Pancreas (tissue), 10 donors: ENCODE data around the gene IRAK2. TPM values are rescaled to one million over a fixed set of nuclear protein-coding genes. Genes with fewer than 3 reads are reported as not detected.

Experiments
- ATAC-seq, 4 donors: fragments of 200-7000 bp; cut with Tn5 transposase; one replicate each; pipeline versions ENCODE4 v1.8.0 to v1.9.1; 2020; ENCODE audit warnings: mild to moderate bottlenecking in 4 of 4, moderate library complexity in 4 of 4
- DNase-seq, 6 donors: peaks; one replicate each; pipeline ENCODE4 v3.0.0-alpha.2; 2020
- FAIRE-seq: peaks from 2 replicates; lab custom pipeline; 2012; peaks lifted over from hg19 to GRCh38; lab: Jason Lieb, UNC
- H3K27ac ChIP-seq, 4 donors: fragments of 200-600 bp; sonication (generic); 1 replicate in 3 of 4; 2 replicates in 1 of 4; pipeline versions ENCODE4 v1.5.0 to v1.8.0; 2020
- H3K27me3 ChIP-seq, 4 donors: fragments of 200-600 bp; one replicate each; pipeline ENCODE4 v1.8.0; 2021
- H3K36me3 ChIP-seq, 3 donors: fragments of 200-600 bp; sonication (generic) in 1 of 3; one replicate each; pipeline versions ENCODE4 v1.5.0 to v1.8.0; 2020 to 2021
- H3K4me1 ChIP-seq, 3 donors: fragments of 200-600 bp; one replicate each; pipeline ENCODE4 v1.8.0; 2021
- H3K4me3 ChIP-seq, 4 donors: fragments of 200-600 bp; sonication (generic) in 2 of 4; one replicate each; pipeline versions ENCODE4 v1.5.0 to v1.8.0; 2020 to 2021
- H3K9me3 ChIP-seq, 4 donors: fragments of 200-600 bp; one replicate each; pipeline ENCODE4 v1.8.0; 2021
- CTCF ChIP-seq, 4 donors: fragments of 200-600 bp; sonication (generic) in 3 of 4; IDR thresholded peaks; one replicate each; pipeline versions ENCODE4 v1.5.0 to v1.8.0; 2021; ENCODE audit warnings: antibody characterized with exemption in 4 of 4
- WGBS, 2 donors: extraction: QIAGEN DNeasy Blood & Tissue Kit; methylation state at CpG; one replicate each; pipeline ENCODE4 v1.1.7; 2013; 5-methylcytosine and 5-hydroxymethylcytosine counted together
- intact Hi-C, 3 donors: fragments of 100-400 bp; cut with DNase I; formaldehyde crosslinking; loops; one replicate each; pipeline versions ENCODE4 v1.11.1 to v1.14.2; 2022
- polyA plus RNA-seq, 2 donors: library from polyadenylated mRNA; stranded (reverse); fragments of 200-250 nt; gene quantifications; one replicate each; pipeline ENCODE4 v1.2.3, GENCODE V29; 2013
- total RNA-seq, 6 donors: library from RNA; stranded (reverse); fragmentation: NEBNext Ultra II Directional in 4 of 6; extraction: Animal tissue kit (Norgen Biotek cat#: 25700) in 4 of 6; gene quantifications; one replicate each; pipeline versions ENCODE4 v1.2.1 to v1.2.4, GENCODE V29; 2021 to 2023
- donor health status: healthy with polysubstance abuse.
- donor health status: DM: no; HTN: no; CAD: no; lungs with moderate emphysema.
- donor health status: DM: no; HTN: no; CAD: no.
- donor health status: control.
- donor health status: control.
- donor health status: Bipolar disorder and iron deficiency.
- donor health status: DM: yes; HTN: yes; CAD: no.
- donor health status: DM: no; HTN: no; CAD: no.
- donor health status: DM: no; HTN: no; CAD: no.
- donor health status: DM: yes; HTN: yes; CAD: no.

Gene IRAK2
- total and polyA plus RNA-seq, 8 donors: 0.74 to 5.4 (median 1.2) TPM

- no peak for FAIRE-seq
These were observed 1.5 kb downstream of the IRAK2 start for GRCh38 chr3:10166213-10166604.

GRCh38 chr3:10169000-10169496 is 4.3 kb downstream of the IRAK2 start:
- Histone ChIP-seq H3K36me3 (no peaks in the 10 kb centered on the region), H3K27ac (no peak overlapping the region), H3K27me3 (no peaks in the 10 kb centered on the region), H3K4me1 (no peaks in the 10 kb centered on the region), H3K4me3 (no peak overlapping the region), H3K9me3 (no peaks in the 10 kb centered on the region)
- intact Hi-C loops: no loop called here
- ATAC-seq (no peak), FAIRE-seq (no peak), DNase-seq (no peak)
- TF ChIP-seq CTCF (IDR thresholded peaks at IDR 0.05): no peak
- WGBS, 2 donors: 63 to 67% methylated on average over 8 of the region's 8 CpGs

More at GRCh38 chr3:10166213-10166604, 1.5 kb downstream of the IRAK2 start:
- ATAC-seq: no peak
- no peaks in the 10 kb centered on the region for H3K9me3 ChIP-seq
- H3K27me3 ChIP-seq: no peaks in the 10 kb centered on the region
- no peaks in the 10 kb centered on the region for H3K36me3 ChIP-seq
- WGBS, 2 donors: 75 to 82% methylated on average over 5 of the region's 5 CpGs
- H3K4me3 ChIP-seq: no peak overlapping the region
- H3K4me1 ChIP-seq: peaks cover 0 to 3% (median 0%) of the 10 kb centered on the region in 3 donors
- no peak for DNase-seq
- intact Hi-C loops: no loop called here
- no peak for TF ChIP-seq CTCF (IDR thresholded peaks at IDR 0.05)
- no peak overlapping the region for H3K27ac ChIP-seq

- no peak for DNase-seq
- no peaks in the 10 kb centered on the region for H3K36me3 ChIP-seq
- H3K9me3 ChIP-seq: no peaks in the 10 kb centered on the region
- H3K27me3 ChIP-seq: no peaks in the 10 kb centered on the region
- no peaks in the 10 kb centered on the region for H3K4me1 ChIP-seq
- 90 to 92% methylated on average over 13 of the region's 13 CpGs for WGBS, 2 donors
- H3K27ac ChIP-seq: no peak overlapping the region
- FAIRE-seq: no peak
- H3K4me3 ChIP-seq: no peak overlapping the region
- no peak for TF ChIP-seq CTCF (IDR thresholded peaks at IDR 0.05)
- ATAC-seq: no peak
- intact Hi-C loops: no loop called here
These were observed 6.3 kb downstream of the IRAK2 start for GRCh38 chr3:10170915-10171478.

GRCh38 chr3:10173095-10173925 is 8.6 kb downstream of the IRAK2 start:
- no peak for TF ChIP-seq CTCF (IDR thresholded peaks at IDR 0.05)
- Histone ChIP-seq H3K9me3 (no peaks in the 10 kb centered on the region), H3K27ac (peak overlapping the region in 2 of 4 donors; percentile 63 to 82), H3K4me3 (no peak overlapping the region), H3K4me1 (no peaks in the 10 kb centered on the region), H3K36me3 (no peaks in the 10 kb centered on the region), H3K27me3 (no peaks in the 10 kb centered on the region)
- intact Hi-C loops: no loop called here
- WGBS, 2 donors: 86 to 89% methylated on average over 10 of the region's 10 CpGs
- ATAC-seq (no peak), DNase-seq (no peak), FAIRE-seq (no peak)
